Uterus (tissue), 2 donors: ENCODE measurements around the gene CPN1.

Experiments used
- POLR2A ChIP-seq, 2 donors: fragments of 450-650 bp; IDR thresholded peaks; one replicate each; pipeline ENCODE4 v1.6.1; 2016; ENCODE audit warnings: antibody characterized with exemption in 2 of 2, mild to moderate bottlenecking in 1 of 2, moderate library complexity in 1 of 2
- TF ChIP-seq, protein P1 (sequence below), 4 experiments: fragments of 200-600 bp in 2 of 4; fragments of 450-650 bp in 2 of 4; sonication (generic) in 2 of 4; IDR thresholded peaks; one replicate each; pipeline ENCODE4 v1.5.1; 2016 to 2019; ENCODE audit warnings: antibody characterized with exemption in 4 of 4, mild to moderate bottlenecking in 2 of 4, moderate library complexity in 1 of 4

DNA sequence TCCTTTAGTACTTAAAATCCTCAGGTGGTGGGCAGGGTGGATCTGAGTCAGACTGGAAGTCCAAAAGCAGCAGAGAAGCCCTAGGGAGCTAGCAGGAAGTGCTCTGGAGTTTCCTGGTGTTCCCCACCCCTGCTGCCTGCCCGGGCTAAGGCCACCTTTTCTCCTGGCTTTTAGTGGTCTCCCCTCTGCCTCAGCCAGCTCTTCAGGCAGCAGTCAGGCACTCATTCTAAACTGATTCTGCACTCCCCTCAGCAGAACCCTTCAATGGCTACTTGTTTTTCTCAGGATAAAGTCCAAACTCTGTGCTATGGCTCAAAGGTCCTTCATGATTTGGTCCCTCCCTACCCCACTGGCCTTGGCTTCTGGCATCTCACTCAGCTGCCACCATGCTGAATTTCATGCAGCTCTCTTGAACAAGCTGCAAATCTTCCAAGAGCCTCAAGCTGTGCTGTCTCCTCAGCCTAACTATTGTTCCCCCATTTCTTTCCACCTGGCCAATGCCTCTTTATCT lies 43.1 kb downstream of the CPN1 start:
- TF ChIP-seq POLR2A (IDR thresholded peaks at IDR 0.05): no peak
- TF ChIP-seq, protein P1, sequence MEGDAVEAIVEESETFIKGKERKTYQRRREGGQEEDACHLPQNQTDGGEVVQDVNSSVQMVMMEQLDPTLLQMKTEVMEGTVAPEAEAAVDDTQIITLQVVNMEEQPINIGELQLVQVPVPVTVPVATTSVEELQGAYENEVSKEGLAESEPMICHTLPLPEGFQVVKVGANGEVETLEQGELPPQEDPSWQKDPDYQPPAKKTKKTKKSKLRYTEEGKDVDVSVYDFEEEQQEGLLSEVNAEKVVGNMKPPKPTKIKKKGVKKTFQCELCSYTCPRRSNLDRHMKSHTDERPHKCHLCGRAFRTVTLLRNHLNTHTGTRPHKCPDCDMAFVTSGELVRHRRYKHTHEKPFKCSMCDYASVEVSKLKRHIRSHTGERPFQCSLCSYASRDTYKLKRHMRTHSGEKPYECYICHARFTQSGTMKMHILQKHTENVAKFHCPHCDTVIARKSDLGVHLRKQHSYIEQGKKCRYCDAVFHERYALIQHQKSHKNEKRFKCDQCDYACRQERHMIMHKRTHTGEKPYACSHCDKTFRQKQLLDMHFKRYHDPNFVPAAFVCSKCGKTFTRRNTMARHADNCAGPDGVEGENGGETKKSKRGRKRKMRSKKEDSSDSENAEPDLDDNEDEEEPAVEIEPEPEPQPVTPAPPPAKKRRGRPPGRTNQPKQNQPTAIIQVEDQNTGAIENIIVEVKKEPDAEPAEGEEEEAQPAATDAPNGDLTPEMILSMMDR (IDR thresholded peaks at IDR 0.05): no peak
